GM12878 (cell line): Measurements from ENCODE around the gene PTPRM. TPM values are rescaled to one million over a fixed set of nuclear protein-coding genes. Genes with fewer than 3 reads are reported as not detected.

ENCODE experiments used
- CUX1 ChIP-seq: IDR thresholded peaks from 2 replicates; pipeline ENCODE4 v1.6.1; 2012; ENCODE audit warnings: improper control_type of control experiment, low read depth, low read length; ENCODE audit not compliant: insufficient replicate concordance
- E2F8 ChIP-seq: fragments of 450-650 bp; IDR thresholded peaks from 2 replicates; pipeline ENCODE4 v1.6.1; 2018; ENCODE audit warnings: mild to moderate bottlenecking, low read depth, moderate library complexity; ENCODE audit not compliant: partially characterized antibody
- RB1 ChIP-seq: fragments of 450-650 bp; formaldehyde crosslinking; IDR thresholded peaks from 2 replicates; pipeline ENCODE4 v1.6.1; 2017; ENCODE audit warnings: mild to moderate bottlenecking, borderline replicate concordance
- STAT1 ChIP-seq: fragments of 450-650 bp; conservative IDR thresholded peaks from 2 replicates; pipeline ENCODE4 v1.6.1; 2014; ENCODE audit warnings: antibody characterized with exemption, mild to moderate bottlenecking
- polyA plus RNA-seq, 11 experiments: library from polyadenylated mRNA; depleted of rRNA in 4 of 11; unstranded in 6 of 11; stranded (reverse) in 5 of 11; fragments of >200 nt; fragmentation: Nextera tagmentation in 4 of 11; fragmentation: Illumina TruSeq in 1 of 11; extraction: Ambion mirVana in 4 of 11; extraction: Trizol in 1 of 11; gene quantifications; 1 replicate in 1 of 11; 2 replicates in 10 of 11; pipeline versions ENCODE4 v1.2.1 to v1.2.3, GENCODE V29; 2011 to 2016; ENCODE audit warnings: inconsistent platforms in 2 of 11, missing spikeins in 2 of 11, low read depth in 1 of 11
- total RNA-seq, 4 experiments: library from RNA; depleted of rRNA in 3 of 4; stranded (reverse); fragments of >200 nt in 3 of 4; fragmentation: Illumina TruSeq in 1 of 4; extraction: Trizol in 1 of 4; gene quantifications; 2 replicates each; pipeline versions ENCODE4 v1.2.1 to v1.2.3, GENCODE V29; 2013 to 2021

The PTPRM gene
- total and polyA plus RNA-seq, 10 of the 15 experiments (the other 5 are each of a cell fraction or from before 2014, with no cell fraction given): 0.07 to 22.6 (median 0.60) TPM

- TF ChIP-seq CUX1: no peak
- TF ChIP-seq RB1: no peak
- TF ChIP-seq E2F8: no peak
- TF ChIP-seq STAT1: no peak
Observed at GRCh38 chr18:7954238-7954637, 387.1 kb downstream of the PTPRM start (continued).
